Measurements from ENCODE around the gene IGLL1.

DNA sequence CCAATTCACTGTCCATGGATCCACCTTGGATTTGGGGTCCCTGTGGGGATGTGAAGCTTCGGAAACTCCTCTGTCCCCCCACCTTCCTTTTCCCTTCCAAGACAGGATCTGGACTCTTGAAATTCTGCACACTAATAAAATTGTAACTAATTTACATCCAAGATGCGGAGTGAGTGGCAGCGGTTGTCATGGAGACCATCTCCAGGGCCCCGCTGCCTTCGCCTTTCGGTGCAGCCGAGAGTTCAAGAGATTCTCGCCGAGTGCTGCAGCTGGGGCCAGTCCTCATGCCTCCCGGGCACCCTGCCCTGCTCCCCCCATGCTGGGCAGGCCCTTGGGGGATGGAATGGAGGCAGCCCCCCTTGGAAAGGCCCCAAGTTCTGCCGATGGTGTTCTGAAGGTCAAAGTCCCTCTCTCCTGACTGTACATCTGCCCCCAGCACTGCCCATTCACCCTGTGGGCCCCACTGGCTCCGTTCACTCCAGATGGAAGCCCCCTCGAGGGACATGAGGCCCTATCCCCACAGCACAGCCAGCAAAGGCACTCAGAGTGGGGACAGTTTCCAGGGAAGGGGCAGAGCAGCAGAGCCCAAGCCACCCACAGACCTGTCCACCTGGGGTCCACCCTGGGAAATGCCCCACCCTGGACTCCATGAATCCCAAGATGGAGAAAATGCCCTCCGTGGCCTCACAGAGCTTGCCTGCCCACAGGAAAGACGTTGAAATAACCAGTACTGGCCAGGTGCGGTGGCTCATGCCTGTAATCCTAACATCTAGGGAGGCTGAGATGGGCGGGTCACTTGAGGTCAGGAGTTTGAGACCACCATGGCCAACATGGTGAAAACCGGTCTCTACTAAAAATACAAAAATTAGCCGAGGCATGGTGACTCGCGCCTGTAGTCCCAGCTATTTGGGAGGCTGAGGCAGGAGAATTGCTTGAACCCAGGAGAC lies 25.9 kb downstream of the IGLL1 start:
- TF ChIP-seq CTCF (IDR thresholded peaks at IDR 0.05) = no peak
- no peak for TF ChIP-seq POLR2A (IDR thresholded peaks at IDR 0.05)

Measured in testis (tissue), 2 donors.